Mesodermal cell (in vitro differentiated cells): Measurements from ENCODE around the gene YES1.
"Not testable (repeated sequence)": the region's sequence is repeated elsewhere in the genome, so short reads cannot be mapped to it uniquely, and the experiment has no call there.

Experiments
- H3K27ac ChIP-seq: 2 replicates; pipeline ENCODE4 v1.7.0; 2013; ENCODE audit warnings: mild to moderate bottlenecking, low read depth, low read length, moderate library complexity; ENCODE audit not compliant: severe bottlenecking
- H3K36me3 ChIP-seq: 2 replicates; pipeline ENCODE4 v1.7.1; 2013; ENCODE audit warnings: mild to moderate bottlenecking, low read length, moderate library complexity; ENCODE audit not compliant: control insufficient read depth, insufficient read depth
- H3K4me1 ChIP-seq: one replicate; pipeline ENCODE4 v1.7.1; 2013; ENCODE audit warnings: mild to moderate bottlenecking, low read length; ENCODE audit not compliant: insufficient read depth, control insufficient read depth, poor library complexity, severe bottlenecking
- H3K4me3 ChIP-seq: 2 replicates; pipeline ENCODE4 v1.7.0; 2013; ENCODE audit warnings: low read length, control low read depth, mild to moderate bottlenecking; ENCODE audit not compliant: insufficient read depth, poor library complexity, severe bottlenecking; ENCODE audit errors: extremely low read depth
- H3K9me3 ChIP-seq: 2 replicates; pipeline ENCODE4 v1.7.1; 2013; ENCODE audit warnings: mild to moderate bottlenecking, low read length, moderate library complexity; ENCODE audit not compliant: control insufficient read depth
- WGBS, 2 experiments: methylation state at CpG; one replicate each; pipeline ENCODE4 v1.1.5; 2013; ENCODE audit warnings: missing lambda C conversion rate in 2 of 2; ENCODE audit not compliant: insufficient coverage in 2 of 2; 5-methylcytosine and 5-hydroxymethylcytosine counted together

The YES1 gene

DNA sequence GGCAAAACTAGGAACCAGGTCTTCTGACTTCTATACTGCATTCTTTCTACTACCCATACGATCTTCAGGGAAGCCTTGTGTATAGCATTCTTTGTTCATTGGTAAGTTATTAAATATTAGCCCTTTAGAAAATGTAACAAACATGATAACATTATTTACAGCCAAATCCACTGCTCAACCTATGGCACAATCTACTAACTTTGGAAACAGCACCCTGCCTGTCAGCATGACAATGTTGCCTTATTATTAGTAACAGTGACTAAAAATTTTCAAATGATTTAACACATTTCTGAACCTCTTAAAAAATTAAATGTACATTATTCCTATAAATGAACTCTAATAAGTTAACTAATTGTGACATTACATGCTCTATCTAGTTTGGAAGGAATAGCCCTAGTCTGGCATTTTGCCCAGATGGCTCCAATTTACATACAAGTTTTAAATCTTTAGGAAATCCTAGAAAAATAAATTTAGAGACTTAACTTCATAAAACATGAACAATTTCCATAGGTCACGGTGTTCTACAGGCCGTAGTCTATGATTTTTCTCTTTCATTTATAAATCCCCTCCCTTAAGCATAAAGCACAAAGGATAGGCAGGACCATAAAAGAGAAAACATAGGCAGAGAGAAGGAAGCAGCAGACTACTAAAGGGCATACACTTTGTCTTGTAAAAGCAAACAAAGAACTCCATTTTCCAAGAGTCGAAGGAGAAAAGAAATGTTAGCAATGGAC is 33.7 kb downstream of the YES1 start:
- no peaks in the 10 kb centered on the region for H3K9me3 ChIP-seq
- H3K4me3 ChIP-seq = no peak overlapping the region
- peaks cover 15% of the 10 kb centered on the region for H3K36me3 ChIP-seq
- no CpG with 5 or more reads among the region's 4 CpGs for WGBS, 2 experiments
- H3K4me1 ChIP-seq = no peaks in the 10 kb centered on the region
- H3K27ac ChIP-seq = no peak overlapping the region

DNA sequence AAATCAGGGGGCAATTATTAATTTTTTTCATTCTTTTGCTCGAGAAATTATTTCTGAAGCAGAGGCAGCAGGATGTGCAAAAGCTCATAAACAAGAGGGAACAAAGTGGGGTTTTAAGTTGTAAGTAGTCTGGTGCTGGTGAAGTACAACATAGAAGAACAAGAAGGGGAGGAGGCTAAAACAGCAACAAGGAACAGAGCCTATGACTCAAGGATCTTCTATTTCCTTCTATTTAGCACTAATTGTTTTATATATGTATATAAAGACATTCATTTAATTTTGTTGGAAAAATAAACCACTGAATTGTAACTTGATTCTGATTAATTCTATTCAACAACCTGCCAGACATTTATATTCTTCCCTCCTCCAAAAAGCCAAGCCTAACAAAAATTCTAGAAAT is 35.0 kb downstream of the YES1 start:
- Histone ChIP-seq H3K9me3 (no peaks in the 10 kb centered on the region), H3K27ac (no peak overlapping the region), H3K4me1 (no peaks in the 10 kb centered on the region), H3K36me3 (peaks cover 20% of the 10 kb centered on the region), H3K4me3 (no peak overlapping the region)
- WGBS, 2 experiments = no CpG with 5 or more reads among the region's 1 CpG

DNA sequence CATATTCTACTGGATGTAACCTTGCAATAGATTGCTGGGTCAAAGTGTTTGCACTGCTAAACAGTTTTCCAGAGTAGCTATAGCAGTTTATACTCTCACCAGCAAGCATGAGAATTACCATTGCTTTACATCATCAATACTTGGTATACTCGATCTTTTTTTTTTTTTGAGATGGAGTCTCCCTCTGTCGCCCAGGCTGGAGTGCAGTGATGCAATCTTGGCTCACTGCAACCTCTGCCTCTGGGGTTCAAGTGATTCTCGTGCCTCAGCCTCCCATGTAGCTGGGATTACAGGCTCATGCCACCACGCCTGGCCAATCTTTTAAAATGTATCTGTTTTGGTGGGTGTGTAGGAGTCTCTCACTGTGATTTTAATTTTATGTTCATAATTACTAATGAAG is 36.0 kb downstream of the YES1 start:
- H3K4me3 ChIP-seq, H3K9me3 ChIP-seq, H3K27ac ChIP-seq, H3K4me1 ChIP-seq: not testable (repeated sequence)
- WGBS, 2 experiments = 85 to 92% methylated on average over 3 of the region's 4 CpGs
- peaks cover 20% of the 10 kb centered on the region for H3K36me3 ChIP-seq

DNA sequence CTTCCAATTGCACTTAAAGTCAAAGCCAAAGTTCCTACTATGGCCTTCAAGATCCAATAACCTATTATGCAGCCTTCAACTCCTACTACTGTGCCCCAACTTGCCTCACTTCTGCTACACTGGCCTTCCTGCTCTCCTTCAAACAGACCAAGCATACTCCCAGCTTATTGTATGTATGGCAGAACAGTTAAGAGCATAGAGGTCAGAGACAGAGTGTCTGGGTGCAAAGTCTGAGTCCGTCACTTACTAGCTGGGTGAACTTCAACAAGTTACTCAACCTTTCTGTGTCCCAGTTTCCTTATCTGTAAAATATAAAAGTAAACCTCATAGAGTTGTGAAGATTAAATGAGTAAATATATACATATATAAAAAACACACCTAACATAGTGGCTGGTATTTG is 37.2 kb downstream of the YES1 start:
- no CpG with 5 or more reads among the region's 1 CpG for WGBS, 2 experiments
- Histone ChIP-seq H3K4me1 (peaks cover 8% of the 10 kb centered on the region), H3K36me3 (peaks cover 23% of the 10 kb centered on the region), H3K27ac (no peak overlapping the region), H3K4me3 (no peak overlapping the region), H3K9me3 (no peaks in the 10 kb centered on the region)

DNA sequence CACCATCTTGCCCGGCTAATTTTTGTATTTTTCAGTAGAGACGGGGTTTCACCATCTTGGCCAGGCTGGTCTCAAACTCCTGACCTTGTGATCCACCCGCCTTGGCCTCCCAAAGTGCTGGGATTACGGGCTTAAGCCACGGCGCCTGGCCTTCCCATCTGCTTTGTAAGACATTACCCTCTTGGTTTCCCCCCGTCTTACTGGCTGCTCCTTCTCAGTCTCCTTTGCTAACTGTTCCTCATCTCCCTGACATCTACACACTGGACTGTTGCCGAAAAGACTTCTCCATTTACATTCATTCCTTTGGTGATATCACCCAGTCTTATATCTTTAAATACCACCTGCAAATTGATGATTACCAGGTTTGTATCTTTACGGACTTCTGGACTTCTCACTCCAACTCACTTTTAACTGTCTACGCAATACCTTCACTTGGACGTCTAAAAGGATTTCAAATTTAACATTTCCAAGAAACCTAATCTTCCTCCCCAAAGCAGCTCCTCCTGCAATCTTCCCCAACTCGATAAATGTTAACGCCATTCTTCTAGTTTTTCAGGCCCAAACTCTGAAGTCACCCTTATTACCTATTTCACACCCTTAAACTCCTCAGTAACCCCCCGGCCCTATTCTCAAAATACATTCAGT is 37.9 kb downstream of the YES1 start:
- H3K9me3 ChIP-seq = no peaks in the 10 kb centered on the region
- no peak overlapping the region for H3K27ac ChIP-seq
- H3K4me3 ChIP-seq = no peak overlapping the region
- H3K36me3 ChIP-seq = peaks cover 23% of the 10 kb centered on the region
- H3K4me1 ChIP-seq = peaks cover 8% of the 10 kb centered on the region
- WGBS, 2 experiments = 91 to 96% methylated on average over 14 of the region's 14 CpGs

DNA sequence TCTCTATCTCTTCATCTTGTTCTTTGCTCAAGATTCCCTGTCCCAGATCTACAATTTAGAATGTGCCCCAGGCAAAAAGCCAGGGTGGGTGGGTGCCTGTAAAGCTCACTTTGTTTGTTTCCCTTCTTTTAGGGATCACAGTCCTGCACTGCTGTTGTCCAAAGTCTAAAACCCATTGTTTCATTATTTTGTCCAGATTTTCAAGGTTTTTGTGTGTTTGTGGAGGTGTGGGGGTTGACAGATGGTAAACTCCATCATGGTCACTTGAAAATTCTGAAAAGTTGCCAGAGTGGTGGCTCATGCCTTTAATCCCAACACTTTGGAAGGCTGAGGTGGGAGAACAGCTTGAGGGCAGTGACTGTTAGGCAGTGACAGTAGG is 41.5 kb downstream of the YES1 start:
- Histone ChIP-seq H3K4me3 (no peak overlapping the region), H3K36me3 (peaks cover 21% of the 10 kb centered on the region), H3K27ac (peak overlapping the region; percentile 60), H3K4me1 (peaks cover 8% of the 10 kb centered on the region), H3K9me3 (no peaks in the 10 kb centered on the region)

DNA sequence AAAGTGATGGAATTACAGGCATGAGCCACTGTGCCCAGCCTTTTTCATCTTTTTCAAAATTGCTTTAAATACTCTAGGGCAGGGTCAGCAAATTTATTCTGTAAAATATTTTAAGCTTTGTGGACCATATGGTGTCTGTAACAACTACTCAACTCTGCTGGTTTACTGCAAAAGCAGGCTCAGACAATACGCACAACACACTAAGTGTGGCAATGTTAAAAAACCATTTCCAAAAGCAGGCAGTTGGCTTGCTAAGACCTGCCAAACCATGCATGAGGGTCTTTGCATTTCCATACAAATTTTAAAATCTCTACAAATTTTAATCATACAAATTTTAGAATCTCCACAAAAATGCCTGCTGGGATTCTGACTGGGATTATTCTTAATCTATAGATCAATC is 44.1 kb downstream of the YES1 start:
- H3K4me1 ChIP-seq = peaks cover 8% of the 10 kb centered on the region
- WGBS, 2 experiments = 100% methylated on average over 1 of the region's 1 CpG; no CpG with 5 or more reads in 1 of the 2 experiments
- H3K9me3 ChIP-seq = no peaks in the 10 kb centered on the region

DNA sequence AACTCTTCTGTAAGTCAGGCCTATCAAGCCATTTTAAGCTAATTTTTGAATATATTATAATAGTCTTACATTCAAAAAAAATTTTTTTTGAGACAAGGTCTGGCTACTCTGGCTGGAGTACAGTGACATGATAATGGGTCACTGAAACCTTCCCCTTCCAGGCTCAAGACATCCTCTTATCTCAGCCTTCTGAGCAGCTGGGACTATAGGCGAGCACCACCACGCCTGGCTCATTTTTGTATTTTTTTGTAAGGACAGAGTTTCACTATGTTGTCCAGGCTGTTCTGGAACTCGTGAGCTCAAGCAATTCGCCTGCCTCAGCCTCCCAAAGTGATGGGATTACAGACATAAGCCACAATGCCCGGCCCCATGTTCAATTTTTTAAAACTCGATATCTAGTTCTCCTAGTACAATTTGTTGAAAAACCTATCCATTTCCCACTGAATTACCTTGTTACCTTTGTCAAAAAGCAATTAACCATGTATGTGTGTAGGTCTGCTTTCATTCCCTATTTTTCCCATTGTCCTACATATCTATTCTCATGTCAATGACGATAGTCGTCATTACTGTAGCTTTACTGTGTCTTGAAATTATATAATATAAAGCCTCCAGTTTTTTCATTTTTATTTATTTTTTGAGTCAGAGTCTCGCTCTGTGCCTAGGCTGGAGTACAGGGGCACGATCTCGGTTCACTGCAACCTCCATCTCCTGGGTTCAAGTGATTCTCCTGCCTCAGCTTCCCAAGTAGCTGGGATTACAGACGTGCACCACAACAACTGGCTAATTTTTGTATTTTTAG is 44.8 kb downstream of the YES1 start:
- Histone ChIP-seq H3K4me1 (peaks cover 8% of the 10 kb centered on the region), H3K36me3 (peaks cover 6% of the 10 kb centered on the region), H3K9me3 (no peaks in the 10 kb centered on the region), H3K4me3 (no peak overlapping the region), H3K27ac (no peak overlapping the region)
- 90 to 96% methylated on average over 7 to 8 of the region's 12 CpGs for WGBS, 2 experiments

More for the DNA sequence above, 44.1 kb downstream of the YES1 start:
- Histone ChIP-seq H3K36me3 (peaks cover 5% of the 10 kb centered on the region), H3K4me3 (no peak overlapping the region), H3K27ac (no peak overlapping the region)

DNA sequence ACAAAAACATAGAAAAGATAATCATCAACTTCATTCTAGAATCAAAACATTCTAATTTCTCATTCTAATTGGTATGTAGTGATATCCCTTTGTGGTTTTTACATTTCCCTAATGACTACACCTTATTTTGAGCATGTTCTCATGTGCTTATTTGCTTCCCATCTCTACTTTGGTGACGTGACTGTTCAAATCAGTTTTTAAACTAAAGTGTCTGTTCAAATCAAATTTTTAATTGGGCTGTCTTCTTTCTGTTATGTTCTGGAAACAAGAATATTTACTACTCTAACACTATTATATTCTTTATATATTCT is 45.5 kb downstream of the YES1 start:
- H3K36me3 ChIP-seq = peaks cover 6% of the 10 kb centered on the region
- no peak overlapping the region for H3K27ac ChIP-seq
- no CpG with 5 or more reads among the region's 1 CpG for WGBS, 2 experiments
- peaks cover 8% of the 10 kb centered on the region for H3K4me1 ChIP-seq
- H3K4me3 ChIP-seq = no peak overlapping the region
- no peaks in the 10 kb centered on the region for H3K9me3 ChIP-seq

DNA sequence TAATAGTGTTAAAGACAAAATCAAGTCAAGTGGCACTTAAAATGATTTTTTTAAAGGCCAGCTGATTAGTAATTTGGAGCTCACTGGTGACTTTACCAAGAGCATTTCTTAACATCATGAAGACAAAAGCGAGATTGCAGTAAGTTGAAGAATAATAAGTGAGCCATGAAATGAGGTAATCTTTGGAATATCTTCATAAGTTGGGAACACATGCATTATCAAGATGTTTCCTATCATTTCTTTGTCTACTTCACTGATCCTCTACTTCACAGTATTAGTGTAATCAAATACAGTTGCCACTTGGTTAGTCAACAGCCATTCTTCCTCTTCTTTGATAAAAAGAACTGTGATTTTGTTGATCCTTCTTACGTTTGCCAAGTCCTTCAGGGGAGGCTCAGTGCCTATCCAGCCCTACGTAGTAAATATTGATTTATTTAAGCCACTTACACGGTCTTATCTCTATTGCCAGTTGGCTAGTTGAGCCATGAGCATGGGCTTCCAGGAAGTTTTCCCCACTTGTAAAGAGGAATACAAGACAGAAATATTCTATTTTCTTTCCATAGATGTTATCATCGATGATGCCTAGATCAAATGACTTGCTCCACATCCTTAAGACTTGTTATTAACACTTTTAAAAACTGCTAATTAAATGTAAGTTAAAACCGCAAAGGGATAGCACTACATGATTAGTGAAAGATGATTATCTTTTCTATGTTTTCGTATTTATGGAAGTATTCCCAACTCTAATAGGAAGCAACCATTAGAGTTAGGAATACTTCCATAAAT is 46.1 kb downstream of the YES1 start:
- 88% methylated on average over 1 of the region's 7 CpGs; no CpG with 5 or more reads in 1 of the 2 experiments for WGBS, 2 experiments
- Histone ChIP-seq H3K27ac (no peak overlapping the region), H3K9me3 (no peaks in the 10 kb centered on the region), H3K4me3 (no peak overlapping the region), H3K36me3 (peaks cover 6% of the 10 kb centered on the region), H3K4me1 (peaks cover 7% of the 10 kb centered on the region)
